MCF 10A (cell line): ENCODE results near the gene BOC. TPM values are rescaled to one million over a fixed set of nuclear protein-coding genes. Genes with fewer than 3 reads are reported as not detected.

Experiments
- BruUV-seq: library from RNA; stranded (reverse); fragments of 400-500 nt; replicated peaks from 2 replicates; lab custom pipeline; 2021; lab: Mats Ljungman, UMichigan
- CTCF ChIA-PET: fragments of 300-600 bp; sonication (Branson Sonifier 250); formaldehyde crosslinking; extraction: SDS; loops from one replicate; lab custom pipeline; 2021; ENCODE audit warnings: antibody characterized with exemption, inconsistent platforms; lab: Yijun Ruan, JAX
- POLR2A ChIA-PET: fragments of 300-600, 350-650 bp; sonication (Branson Sonifier 250); formaldehyde crosslinking; extraction: SDS; loops from one replicate; lab custom pipeline; 2020; ENCODE audit warnings: antibody characterized with exemption, inconsistent platforms; lab: Yijun Ruan, JAX
- DNase-seq: peaks from one replicate; pipeline ENCODE4 v3.0.0-alpha.2; 2018; ENCODE audit not compliant: unreplicated experiment
- H3K27ac Mint-ChIP-seq: one replicate; pipeline ENCODE4 v1.8.0; 2022; ENCODE audit warnings: mild to moderate bottlenecking, low read depth, mixed read lengths; ENCODE audit not compliant: unreplicated experiment
- H3K27me3 Mint-ChIP-seq: one replicate; pipeline ENCODE4 v1.8.0; 2022; ENCODE audit warnings: mixed read lengths; ENCODE audit not compliant: insufficient read depth, unreplicated experiment
- H3K36me3 Mint-ChIP-seq: one replicate; pipeline ENCODE4 v1.8.0; 2022; ENCODE audit warnings: mild to moderate bottlenecking, moderate library complexity, mixed read lengths; ENCODE audit not compliant: insufficient read depth, unreplicated experiment
- H3K4me1 Mint-ChIP-seq: one replicate; pipeline ENCODE4 v1.8.0; 2022; ENCODE audit warnings: mixed read lengths; ENCODE audit not compliant: insufficient read depth, unreplicated experiment
- H3K4me3 Mint-ChIP-seq: one replicate; pipeline ENCODE4 v1.8.0; 2022; ENCODE audit warnings: mild to moderate bottlenecking, moderate library complexity, mixed read lengths; ENCODE audit not compliant: unreplicated experiment
- H3K9me3 Mint-ChIP-seq: one replicate; pipeline ENCODE4 v1.8.0; 2022; ENCODE audit warnings: mixed read lengths; ENCODE audit not compliant: unreplicated experiment
- CTCF ChIP-seq: fragments of 200-600 bp; IDR thresholded peaks from one replicate; pipeline ENCODE4 v1.8.0; 2022; ENCODE audit warnings: antibody characterized with exemption, mild to moderate bottlenecking; ENCODE audit not compliant: unreplicated experiment
- intact Hi-C: fragments of 100-400 bp; cut with micrococcal nuclease; formaldehyde crosslinking; loops from 2 replicates; pipeline ENCODE4 v1.14.1; 2022
- total RNA-seq: library from RNA; stranded (reverse); gene quantifications from 2 replicates; pipeline ENCODE4 v1.2.3, GENCODE V29; 2022

BOC gene
- total RNA-seq, 1 experiment from 2014 or later, result 1.8 TPM

- intact Hi-C loops, result loop anchor here (5.0 to 10.0 kb wide), 5 partner anchors 247 to 700 kb away; partner anchors contain the start of gene CCDC80
- H3K27ac Mint-ChIP-seq, result no peak overlapping the region
- H3K36me3 Mint-ChIP-seq, result peaks cover 17% of the 10 kb centered on the region
- POLR2A ChIA-PET, result interaction anchor here (0.8 kb wide), 1 partner anchor 280 kb away, joined by 3 read pairs; no protein-coding TSS in a partner anchor
- H3K4me3 Mint-ChIP-seq, result no peak overlapping the region
- no peaks in the 10 kb centered on the region for H3K9me3 Mint-ChIP-seq
- no peak for DNase-seq
- no TSS peak for BruUV-seq
- H3K4me1 Mint-ChIP-seq, result peaks cover 9% of the 10 kb centered on the region
- CTCF ChIA-PET, result interaction anchor here (0.6 to 6.2 kb wide), 2 partner anchors 231 to 612 kb away, joined by 3 to 104 read pairs; no protein-coding TSS in a partner anchor
- no peak for TF ChIP-seq CTCF
- no peaks in the 10 kb centered on the region for H3K27me3 Mint-ChIP-seq
Observed at GRCh38 chr3:113284453-113285050, 73.2 kb downstream of the BOC start.

- Mint-ChIP-seq H3K4me1 (peaks cover 9% of the 10 kb centered on the region), H3K27me3 (no peaks in the 10 kb centered on the region), H3K36me3 (peaks cover 17% of the 10 kb centered on the region), H3K9me3 (no peaks in the 10 kb centered on the region), H3K4me3 (no peak overlapping the region), H3K27ac (no peak overlapping the region)
- intact Hi-C loops, result loop anchor here (5.0 to 10.0 kb wide), 5 partner anchors 248 to 700 kb away; partner anchors contain the start of gene CCDC80
- ChIA-PET POLR2A (no interaction called here), CTCF (interaction anchor here (5.0 to 6.2 kb wide), 2 partner anchors 231 to 250 kb away, joined by 39 to 104 read pairs; no protein-coding TSS in a partner anchor)
- no TSS peak for BruUV-seq
- no peak for DNase-seq
- no peak for TF ChIP-seq CTCF
Observed at GRCh38 chr3:113285226-113285625, 73.9 kb downstream of the BOC start.

- Mint-ChIP-seq H3K36me3 (peaks cover 17% of the 10 kb centered on the region), H3K27me3 (no peaks in the 10 kb centered on the region), H3K4me1 (peaks cover 9% of the 10 kb centered on the region), H3K9me3 (no peaks in the 10 kb centered on the region), H3K27ac (no peak overlapping the region), H3K4me3 (no peak overlapping the region)
- CTCF ChIA-PET, result interaction anchor here (0.9 to 6.2 kb wide), 3 partner anchors 16 to 251 kb away, joined by 3 to 104 read pairs (median 39); no protein-coding TSS in a partner anchor
- TF ChIP-seq CTCF, result no peak
- DNase-seq, result no peak
- POLR2A ChIA-PET, result no interaction called here
- intact Hi-C loops, result loop anchor here (5.0 to 10.0 kb wide), 5 partner anchors 248 to 701 kb away; partner anchors contain the start of gene CCDC80
- BruUV-seq, result no TSS peak
Observed at GRCh38 chr3:113285741-113286140, 74.4 kb downstream of the BOC start.

- H3K27me3 Mint-ChIP-seq, result no peaks in the 10 kb centered on the region
- H3K9me3 Mint-ChIP-seq, result no peaks in the 10 kb centered on the region
- CTCF ChIA-PET, result interaction anchor here (0.5 to 6.2 kb wide), 7 partner anchors 17 to 450 kb away, joined by 3 to 104 read pairs (median 4); no protein-coding TSS in a partner anchor
- no peak for TF ChIP-seq CTCF
- H3K4me1 Mint-ChIP-seq, result peaks cover 9% of the 10 kb centered on the region
- no peak for DNase-seq
- H3K4me3 Mint-ChIP-seq, result no peak overlapping the region
- no TSS peak for BruUV-seq
- H3K36me3 Mint-ChIP-seq, result peaks cover 17% of the 10 kb centered on the region
- POLR2A ChIA-PET, result interaction anchor here (0.8 kb wide), 1 partner anchor 23 kb away, joined by 3 read pairs; no protein-coding TSS in a partner anchor
- intact Hi-C loops, result loop anchor here (5.0 to 10.0 kb wide), 5 partner anchors 249 to 702 kb away; partner anchors contain the start of gene CCDC80
- H3K27ac Mint-ChIP-seq, result peak overlapping the region; percentile 70
Observed at GRCh38 chr3:113286524-113286923, 75.2 kb downstream of the BOC start.
